Retinal pigment epithelial cell (primary cell): ENCODE measurements around the gene KIAA0586.
A peak's percentile ranks its signal among the peaks of the same experiment; 100 is the strongest.
"Not testable (repeated sequence)": the region's sequence is repeated elsewhere in the genome, so short reads cannot be mapped to it uniquely, and the experiment has no call there.

ENCODE experiments used
- DNase-seq: peaks from one replicate; pipeline ENCODE4 v3.0.0-alpha.2; 2010; ENCODE audit warnings: low read depth
- H3K4me3 ChIP-seq: 2 replicates; pipeline ENCODE4 v1.5.1; 2011; ENCODE audit warnings: mild to moderate bottlenecking, low read length, control low read depth, moderate library complexity
- CTCF ChIP-seq: conservative IDR thresholded peaks from 2 replicates; pipeline ENCODE4 v1.5.1; 2011; ENCODE audit warnings: low read depth, low read length, control low read depth, inconsistent platforms

The KIAA0586 gene

DNA sequence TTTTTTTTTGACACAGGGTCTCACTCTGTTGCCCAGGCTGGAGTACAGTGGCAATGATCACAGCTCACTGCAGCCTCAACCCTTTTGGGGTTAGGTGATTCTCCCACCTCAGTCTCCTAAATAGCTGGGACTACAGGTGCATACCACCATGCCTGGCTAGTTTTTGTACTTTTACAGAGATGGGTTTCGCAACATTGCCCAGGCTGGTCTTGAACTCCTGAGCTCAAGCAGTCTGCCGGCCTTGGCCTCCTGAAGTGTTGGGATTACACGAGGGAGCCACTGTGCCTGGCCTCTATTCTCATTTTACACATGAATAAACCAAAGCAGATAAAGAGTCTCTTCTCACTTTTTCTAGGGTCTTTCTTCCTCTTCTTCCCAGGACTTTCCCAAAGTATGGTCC lies 28.6 kb upstream of the KIAA0586 start:
- TF ChIP-seq CTCF, result no peak
- no peak overlapping the region for H3K4me3 ChIP-seq

DNA sequence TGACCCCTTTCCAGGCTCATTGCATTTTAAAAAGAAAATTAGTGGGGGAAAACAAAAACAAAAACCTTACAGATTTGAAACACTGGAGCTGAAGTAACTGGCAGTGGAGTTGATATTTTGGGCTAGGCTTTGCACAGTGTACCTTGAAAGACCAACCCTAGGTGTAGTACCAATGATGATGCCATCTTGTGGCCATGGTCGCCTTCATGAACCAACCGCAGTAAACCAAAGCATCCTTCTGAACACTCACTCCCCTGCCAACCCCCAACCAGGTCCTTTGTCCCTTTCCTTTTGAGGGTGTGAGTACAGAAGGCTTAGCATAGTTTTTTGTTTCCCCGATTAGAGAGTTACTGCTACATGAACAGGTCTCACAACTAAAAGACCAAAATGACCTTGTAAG lies 25.9 kb upstream of the KIAA0586 start:
- no peak for DNase-seq
- no peak overlapping the region for H3K4me3 ChIP-seq
- TF ChIP-seq CTCF, result peak; percentile 21

More for the DNA sequence above, 28.6 kb upstream of the KIAA0586 start:
- no peak for DNase-seq

- no peak for TF ChIP-seq CTCF
- no peak for DNase-seq
- no peak overlapping the region for H3K4me3 ChIP-seq
These were observed 18.8 kb upstream of the KIAA0586 start for GRCh38 chr14:58408681-58409215.

DNA sequence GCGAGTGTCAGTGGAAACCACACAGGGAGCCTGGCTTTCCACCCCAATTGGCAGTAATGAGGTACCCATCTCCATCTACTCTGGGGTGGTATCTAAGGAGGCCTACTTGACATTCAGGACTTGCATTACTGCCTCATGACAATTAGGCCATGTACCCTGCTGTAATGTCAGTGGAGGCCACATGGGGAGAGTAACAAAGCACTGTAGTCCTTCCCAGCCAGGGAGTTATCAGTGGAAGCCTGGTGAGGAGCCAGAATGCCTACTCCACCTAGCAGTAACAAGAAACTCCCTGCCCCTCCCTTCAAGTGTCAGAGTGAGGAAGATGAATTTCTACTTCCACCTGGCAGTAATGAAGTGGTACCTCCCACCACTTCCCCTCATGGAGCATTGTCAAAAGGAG lies 12.7 kb upstream of the KIAA0586 start:
- no peak for TF ChIP-seq CTCF
- H3K4me3 ChIP-seq, result no peak overlapping the region
- DNase-seq, result no peak

DNA sequence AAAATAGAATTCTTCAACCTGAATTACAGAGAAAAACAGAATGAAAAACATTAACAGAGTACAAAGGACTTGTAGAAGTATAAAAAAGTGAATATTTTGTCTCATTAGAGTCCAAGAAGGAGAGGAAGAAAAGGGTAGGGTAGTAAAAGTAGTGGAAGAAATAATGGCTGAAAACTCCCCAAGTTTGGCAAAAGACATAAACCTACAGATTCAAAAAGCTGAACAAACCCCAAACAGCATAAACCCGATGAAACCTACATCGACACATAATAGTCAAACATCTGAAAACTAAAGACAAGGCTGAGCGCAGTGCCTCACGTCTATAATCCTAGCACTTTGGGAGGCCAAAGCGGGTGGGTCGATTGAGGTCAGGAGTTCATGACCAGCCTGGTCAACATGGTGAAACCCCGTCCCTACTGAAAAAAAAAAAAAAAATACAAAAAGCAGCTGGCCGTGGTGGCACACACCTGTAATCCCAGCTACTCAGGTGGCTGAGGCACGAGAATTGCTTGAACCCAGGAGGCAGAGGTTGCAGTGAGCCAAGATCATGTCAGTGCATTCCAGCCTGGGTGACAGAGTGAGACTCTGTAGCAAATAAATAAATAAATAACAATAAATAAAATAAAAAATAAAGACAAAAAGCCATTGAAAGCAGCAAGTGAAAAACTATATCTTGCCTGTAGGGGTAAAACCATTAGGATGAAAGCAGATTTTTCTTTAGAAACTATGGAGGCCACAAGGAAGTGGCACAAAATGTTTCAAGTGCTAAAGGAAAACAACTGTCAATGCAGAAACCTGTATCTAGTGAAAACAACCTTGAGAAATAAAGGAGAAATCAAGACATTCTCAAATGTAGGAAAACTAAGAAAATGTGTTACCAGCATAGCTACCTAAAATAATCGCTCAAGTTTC lies 11.6 kb upstream of the KIAA0586 start:
- no peak for DNase-seq
- H3K4me3 ChIP-seq, result no peak overlapping the region
- no peak for TF ChIP-seq CTCF

GRCh38 chr14:58416934-58417333 lies 10.6 kb upstream of the KIAA0586 start:
- DNase-seq, H3K4me3 ChIP-seq: not testable (repeated sequence)

DNA sequence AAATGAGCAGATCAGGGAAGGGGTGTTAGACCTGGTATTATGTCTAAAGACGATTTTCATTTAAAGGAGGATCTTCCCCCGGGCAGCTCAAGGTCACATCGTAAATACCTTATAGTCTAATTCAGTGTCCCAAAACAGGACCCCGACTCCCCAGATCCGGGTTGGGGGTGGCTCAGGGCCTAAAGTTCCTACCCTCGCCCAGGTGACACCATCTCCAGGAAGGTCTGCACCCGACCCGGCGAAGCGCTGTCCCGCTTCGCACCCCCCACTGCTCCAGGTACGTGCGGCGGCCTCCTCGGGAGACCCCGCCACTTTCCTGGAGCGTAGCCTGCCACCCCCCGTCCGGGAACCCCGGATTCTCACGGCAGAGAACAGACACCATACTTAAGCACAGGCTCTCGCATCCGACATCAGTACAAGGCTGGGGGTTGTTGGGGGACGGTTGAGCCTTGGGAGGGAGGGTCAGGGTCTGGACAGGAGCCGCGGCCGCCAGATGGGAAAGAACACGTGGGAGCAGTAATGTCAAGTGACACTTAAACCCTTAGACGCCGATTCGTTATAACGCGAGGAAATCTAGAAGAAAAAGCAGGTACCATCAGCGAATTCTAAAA lies 744 bp upstream of the KIAA0586 start:
- peak overlapping the region; percentile 74 for H3K4me3 ChIP-seq
- DNase-seq, result peak; percentile 23
- no peak for TF ChIP-seq CTCF
